Endometrium (tissue), 2 donors: ENCODE measurements around the gene STAT1.
"Not testable (repeated sequence)": the region's sequence is repeated elsewhere in the genome, so short reads cannot be mapped to it uniquely, and the experiment has no call there.

Experiments used
- FAIRE-seq: peaks from 2 replicates; lab custom pipeline; 2012; peaks lifted over from hg19 to GRCh38; lab: Jason Lieb, UNC
- donor health status: control.
- donor health status: control.

STAT1 gene

GRCh38 chr2:191006997-191007783 is 6.8 kb downstream of the STAT1 start:
- peak; percentile 85 for FAIRE-seq

GRCh38 chr2:191006297-191006696 is 7.7 kb downstream of the STAT1 start:
- no peak for FAIRE-seq

- no peak for FAIRE-seq
Measured at GRCh38 chr2:191003405-191004309, 10.3 kb downstream of the STAT1 start.

GRCh38 chr2:191001624-191002023 is 12.3 kb downstream of the STAT1 start:
- no peak for FAIRE-seq

- FAIRE-seq: no peak
Measured at GRCh38 chr2:191001032-191001431, 12.9 kb downstream of the STAT1 start.

GRCh38 chr2:190999949-191000665 is 13.9 kb downstream of the STAT1 start:
- FAIRE-seq: no peak

GRCh38 chr2:190999058-190999457 is 14.9 kb downstream of the STAT1 start:
- FAIRE-seq: no peak

- FAIRE-seq: no peak
Measured at GRCh38 chr2:190997526-190998113, 16.4 kb downstream of the STAT1 start.

GRCh38 chr2:190996947-190997346 is 17.0 kb downstream of the STAT1 start:
- FAIRE-seq: no peak

- no peak for FAIRE-seq
Measured at GRCh38 chr2:190996338-190996946, 17.5 kb downstream of the STAT1 start.

GRCh38 chr2:190995315-190995714 is 18.7 kb downstream of the STAT1 start:
- not testable (repeated sequence) for FAIRE-seq

- no peak for FAIRE-seq
Measured at GRCh38 chr2:190994148-190994547, 19.8 kb downstream of the STAT1 start.

- FAIRE-seq: no peak
Measured at GRCh38 chr2:190993292-190993643, 20.7 kb downstream of the STAT1 start.

GRCh38 chr2:190990132-190990531 is 23.8 kb downstream of the STAT1 start:
- FAIRE-seq: no peak

- FAIRE-seq: no peak
Measured at GRCh38 chr2:190988910-190989309, 25.1 kb downstream of the STAT1 start.

GRCh38 chr2:190987938-190988337 is 26.0 kb downstream of the STAT1 start:
- FAIRE-seq: no peak

GRCh38 chr2:190987116-190987515 is 26.9 kb downstream of the STAT1 start:
- no peak for FAIRE-seq

GRCh38 chr2:190986221-190986953 is 27.6 kb downstream of the STAT1 start:
- FAIRE-seq: no peak

- FAIRE-seq: no peak
Measured at GRCh38 chr2:190984595-190984994, 29.4 kb downstream of the STAT1 start.

- no peak for FAIRE-seq
Measured at GRCh38 chr2:190982262-190983034, 31.5 kb downstream of the STAT1 start.
